Measurements from ENCODE around the gene PTPN18.
"Not testable (repeated sequence)": the region's sequence is repeated elsewhere in the genome, so short reads cannot be mapped to it uniquely, and the experiment has no call there.

GRCh38 chr2:130406280-130406679, 50.4 kb downstream of the PTPN18 start:
- TF ChIP-seq SUZ12 (IDR thresholded peaks at IDR 0.05); FOXM1 (IDR thresholded peaks at IDR 0.05; ENCODE audit: borderline replicate concordance); ELF4 (IDR thresholded peaks at IDR 0.05); TARDBP (IDR thresholded peaks at IDR 0.05); SP1 (IDR thresholded peaks at IDR 0.05); FOXA1 (IDR thresholded peaks at IDR 0.05); ARNT (IDR thresholded peaks at IDR 0.05); L3MBTL2 (conservative IDR thresholded peaks at IDR 0.05); NFRKB (IDR thresholded peaks at IDR 0.05); PKNOX1 (IDR thresholded peaks at IDR 0.05); ZNF384 (IDR thresholded peaks at IDR 0.05): not testable (repeated sequence)

Measured in HEK293T (cell line).